Mucosa of rectum (tissue), 2 donors: ENCODE measurements around the gene TSPO2.

ENCODE experiments used
- H3K27ac ChIP-seq, 2 donors: one replicate each; pipeline ENCODE4 v1.7.0; 2013; ENCODE audit warnings: inconsistent platforms in 2 of 2, low read depth in 2 of 2, low read length in 2 of 2
- H3K27me3 ChIP-seq, 2 donors: one replicate each; pipeline ENCODE4 v1.7.0; 2013; ENCODE audit warnings: low read length in 2 of 2; ENCODE audit not compliant: control insufficient read depth in 2 of 2, insufficient read depth in 2 of 2
- H3K36me3 ChIP-seq, 2 donors: one replicate each; pipeline ENCODE4 v1.7.0; 2013; ENCODE audit warnings: low read length in 2 of 2; ENCODE audit not compliant: control insufficient read depth in 2 of 2, insufficient read depth in 2 of 2
- H3K4me1 ChIP-seq, 2 donors: one replicate each; pipeline ENCODE4 v1.7.0; 2013; ENCODE audit warnings: low read length in 2 of 2, mild to moderate bottlenecking in 1 of 2; ENCODE audit not compliant: control insufficient read depth in 2 of 2, insufficient read depth in 2 of 2
- H3K4me3 ChIP-seq, 2 donors: one replicate each; pipeline ENCODE4 v1.7.0; 2013; ENCODE audit warnings: low read length in 2 of 2
- H3K9ac ChIP-seq, 2 donors: one replicate each; pipeline ENCODE4 v1.7.0; 2013; ENCODE audit warnings: low read length in 2 of 2, low read depth in 1 of 2, mild to moderate bottlenecking in 1 of 2
- H3K9me3 ChIP-seq, 2 donors: one replicate each; pipeline ENCODE4 v1.7.0; 2013; ENCODE audit warnings: low read length in 2 of 2; ENCODE audit not compliant: control insufficient read depth in 2 of 2
- donor health status: healthy.
- donor health status: Normal muscosa, but diverticular disease.

TSPO2 gene

DNA sequence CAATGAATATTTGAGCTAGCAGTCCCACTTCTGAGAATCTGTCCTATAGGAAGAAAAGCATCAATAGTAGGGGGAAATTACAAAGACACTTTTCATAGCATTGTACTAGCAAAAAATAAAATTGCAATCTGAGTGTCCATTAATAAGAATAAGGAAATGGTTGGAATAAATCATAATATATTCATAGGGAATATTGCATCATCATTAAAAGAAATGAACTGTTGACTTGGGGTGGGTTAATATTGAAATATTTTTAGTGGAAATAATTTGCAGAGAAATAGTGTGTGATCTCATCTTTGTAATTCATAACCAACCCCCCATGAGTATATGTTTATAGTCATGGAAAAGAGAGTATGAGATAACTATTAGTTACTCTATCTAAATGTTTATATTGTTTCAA, 42.9 kb downstream of the TSPO2 start:
- Histone ChIP-seq H3K9me3 (no peaks in the 10 kb centered on the region), H3K27me3 (no peaks in the 10 kb centered on the region), H3K4me3 (no peak overlapping the region), H3K27ac (no peak overlapping the region), H3K4me1 (no peaks in the 10 kb centered on the region), H3K36me3 (peaks cover 50 to 66% of the 10 kb centered on the region in 2 donors), H3K9ac (no peak overlapping the region)

DNA sequence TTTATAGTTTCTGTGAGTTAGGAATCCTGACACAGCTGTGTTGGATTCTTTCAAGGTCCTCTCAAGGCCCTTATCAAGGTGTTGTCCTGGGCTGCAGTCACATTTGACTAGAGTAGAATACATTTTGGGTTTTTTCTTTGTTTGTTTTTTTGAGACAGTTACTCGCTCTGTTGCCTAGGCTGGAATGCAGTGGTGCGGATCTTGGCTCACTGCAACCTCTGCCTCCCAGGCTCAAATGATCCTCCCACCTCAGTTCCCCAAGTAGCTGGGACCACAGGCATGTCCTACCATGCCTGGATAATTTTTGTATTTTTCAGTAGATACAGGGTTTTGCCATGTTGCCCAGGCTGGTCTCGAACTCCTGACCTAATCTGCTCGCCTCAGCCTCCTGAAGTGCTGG, 46.2 kb downstream of the TSPO2 start:
- H3K4me1 ChIP-seq: no peaks in the 10 kb centered on the region
- peaks cover 62 to 76% of the 10 kb centered on the region in 2 donors for H3K36me3 ChIP-seq

DNA sequence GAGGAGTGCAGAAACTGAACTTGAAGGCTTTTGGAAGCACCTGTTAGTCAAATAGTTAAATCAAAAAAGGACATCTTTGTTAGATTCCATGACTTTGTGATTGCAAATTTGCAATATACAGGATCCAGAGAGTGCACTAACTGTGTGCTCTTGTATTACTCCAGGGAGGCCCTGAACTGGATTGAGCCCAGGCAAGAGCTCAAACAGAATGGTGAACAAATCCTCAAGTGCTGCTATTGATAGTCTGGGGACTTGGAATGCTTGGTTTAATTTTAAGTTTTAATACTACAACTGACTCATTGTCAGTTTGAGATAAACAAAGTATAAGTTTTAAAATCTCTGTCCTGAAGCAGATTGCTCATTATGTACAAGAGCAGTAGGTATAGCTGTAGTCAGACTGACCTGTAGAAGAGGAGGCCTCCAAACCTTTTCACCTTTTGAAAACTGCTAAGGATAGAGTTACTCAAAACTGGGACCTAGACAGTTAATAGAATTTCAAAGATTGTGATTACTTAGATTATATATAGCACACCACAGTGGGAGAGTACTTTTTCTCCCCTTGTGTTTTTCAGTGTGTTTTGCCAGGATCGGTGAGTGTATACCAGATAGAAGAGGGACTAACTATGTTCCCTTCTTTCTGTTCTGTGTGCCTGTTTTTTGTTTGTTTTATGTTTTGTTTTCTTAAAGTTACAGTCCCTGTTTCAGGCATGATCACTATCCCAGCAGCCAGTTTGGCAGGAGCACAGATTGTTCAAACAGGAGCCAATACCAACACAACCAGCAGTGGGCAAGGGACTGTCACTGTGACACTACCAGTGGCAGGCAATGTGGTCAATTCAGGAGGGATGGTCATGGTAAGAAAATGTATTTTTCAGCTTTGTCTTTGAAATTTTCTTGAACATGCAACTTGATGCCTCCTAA, 48.8 kb downstream of the TSPO2 start:
- Histone ChIP-seq H3K27ac (no peak overlapping the region), H3K36me3 (peaks cover 63 to 79% of the 10 kb centered on the region in 2 donors)

More for the DNA sequence above, 46.2 kb downstream of the TSPO2 start:
- Histone ChIP-seq H3K9me3 (no peaks in the 10 kb centered on the region), H3K4me3 (no peak overlapping the region), H3K9ac (no peak overlapping the region), H3K27me3 (no peaks in the 10 kb centered on the region), H3K27ac (no peak overlapping the region)

DNA sequence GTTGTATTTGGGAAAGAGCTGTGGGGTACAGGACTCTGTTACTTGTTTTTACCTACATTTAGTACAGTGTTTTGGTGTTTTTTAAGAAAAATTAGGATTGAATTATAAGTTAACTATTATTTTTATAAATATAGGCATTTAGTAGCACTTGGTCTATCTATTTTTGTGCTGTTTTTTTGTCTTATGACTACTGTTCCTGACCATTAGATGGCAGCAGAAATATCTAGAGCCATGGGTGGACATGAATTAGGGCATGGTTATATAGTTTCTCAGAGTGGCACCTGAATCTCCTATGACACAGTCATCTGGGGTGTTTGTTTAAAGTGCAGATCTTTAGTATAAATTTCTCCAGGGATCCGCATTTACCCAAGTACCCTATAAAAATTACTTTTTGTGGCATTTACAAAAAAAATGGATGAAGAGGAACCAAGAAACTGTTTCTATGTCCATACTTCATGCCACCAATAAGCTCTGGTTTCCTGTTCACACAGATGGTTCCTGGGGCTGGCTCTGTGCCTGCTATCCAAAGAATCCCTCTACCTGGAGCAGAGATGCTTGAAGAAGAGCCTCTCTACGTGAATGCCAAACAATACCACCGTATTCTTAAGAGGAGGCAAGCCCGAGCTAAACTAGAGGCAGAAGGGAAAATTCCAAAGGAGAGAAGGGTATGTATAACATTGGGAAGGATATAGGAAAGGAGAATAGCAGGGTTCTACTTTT, 50.3 kb downstream of the TSPO2 start:
- no peaks in the 10 kb centered on the region for H3K9me3 ChIP-seq
- H3K9ac ChIP-seq: no peak overlapping the region
- H3K4me3 ChIP-seq: no peak overlapping the region
- H3K27ac ChIP-seq: no peak overlapping the region
- H3K36me3 ChIP-seq: peaks cover 69 to 85% of the 10 kb centered on the region in 2 donors
- H3K4me1 ChIP-seq: no peaks in the 10 kb centered on the region
- no peaks in the 10 kb centered on the region for H3K27me3 ChIP-seq

More for the DNA sequence above, 48.8 kb downstream of the TSPO2 start:
- H3K4me1 ChIP-seq: no peaks in the 10 kb centered on the region
- H3K27me3 ChIP-seq: no peaks in the 10 kb centered on the region
- no peak overlapping the region for H3K4me3 ChIP-seq
- H3K9ac ChIP-seq: no peak overlapping the region
- H3K9me3 ChIP-seq: no peaks in the 10 kb centered on the region

DNA sequence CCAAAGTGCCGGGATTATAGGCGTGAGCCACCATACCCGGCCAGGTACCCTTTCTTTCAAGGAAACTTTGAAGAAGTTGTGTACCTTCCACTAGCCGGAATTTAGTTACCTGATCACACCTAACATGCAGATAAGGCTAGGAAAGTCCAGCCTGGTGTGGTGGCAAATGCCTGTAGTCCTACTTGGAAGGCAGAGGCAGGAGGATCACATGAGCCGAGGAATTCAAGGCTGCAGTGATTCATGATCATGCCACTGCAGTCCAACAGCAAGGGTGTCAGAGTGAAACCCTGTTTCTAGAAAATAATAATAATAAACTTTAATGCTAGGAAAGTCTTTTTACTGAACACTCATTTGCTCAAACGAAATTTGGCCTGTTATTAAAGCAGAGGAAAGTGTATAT, 51.5 kb downstream of the TSPO2 start:
- no peak overlapping the region for H3K27ac ChIP-seq
- H3K9me3 ChIP-seq: no peaks in the 10 kb centered on the region
- H3K27me3 ChIP-seq: no peaks in the 10 kb centered on the region
- no peak overlapping the region for H3K4me3 ChIP-seq
- no peak overlapping the region for H3K9ac ChIP-seq
- no peaks in the 10 kb centered on the region for H3K4me1 ChIP-seq
- H3K36me3 ChIP-seq: peaks cover 80 to 92% of the 10 kb centered on the region in 2 donors
